ENCODE measurements around the gene JAK1.

The JAK1 gene

GRCh38 chr1:64915381-64916274, 50.7 kb downstream of the JAK1 start:
- in situ Hi-C loops (cut with HindIII; ENCODE audit: low pct_ligation_motif_present, low sequenced_read_pairs): no loop called here
- Histone ChIP-seq H3K4me3 (ENCODE audit: low read depth, low read length) (no peak overlapping the region), H3K27me3 (replicated peaks) (no peaks in the 10 kb centered on the region), H3K36me3 (replicated peaks) (no peaks in the 10 kb centered on the region), H3K27ac (peak overlapping the region; percentile 94)
- no peak for TF ChIP-seq CTCF (IDR thresholded peaks at IDR 0.05; ENCODE audit: low read depth, low read length, missing control alignments)
- peak; percentile 93 for DNase-seq

GRCh38 chr1:64913361-64914015, 52.9 kb downstream of the JAK1 start:
- Histone ChIP-seq H3K27ac (peak overlapping the region; percentile 18), H3K27me3 (replicated peaks) (no peaks in the 10 kb centered on the region), H3K4me3 (ENCODE audit: low read depth, low read length) (no peak overlapping the region), H3K36me3 (replicated peaks) (no peaks in the 10 kb centered on the region)
- no peak for DNase-seq
- TF ChIP-seq CTCF (IDR thresholded peaks at IDR 0.05; ENCODE audit: low read depth, low read length, missing control alignments): no peak
- in situ Hi-C loops (cut with HindIII; ENCODE audit: low pct_ligation_motif_present, low sequenced_read_pairs): no loop called here

GRCh38 chr1:64912191-64912590, 54.2 kb downstream of the JAK1 start:
- DNase-seq: no peak
- Histone ChIP-seq H3K27me3 (replicated peaks) (no peaks in the 10 kb centered on the region), H3K36me3 (replicated peaks) (no peaks in the 10 kb centered on the region), H3K4me3 (ENCODE audit: low read depth, low read length) (no peak overlapping the region), H3K27ac (peak overlapping the region; percentile 96)
- TF ChIP-seq CTCF (IDR thresholded peaks at IDR 0.05; ENCODE audit: low read depth, low read length, missing control alignments): no peak
- in situ Hi-C loops (cut with HindIII; ENCODE audit: low pct_ligation_motif_present, low sequenced_read_pairs): no loop called here

GRCh38 chr1:64911326-64911725, 55.0 kb downstream of the JAK1 start:
- Histone ChIP-seq H3K36me3 (replicated peaks) (no peaks in the 10 kb centered on the region), H3K4me3 (ENCODE audit: low read depth, low read length) (no peak overlapping the region), H3K27me3 (replicated peaks) (no peaks in the 10 kb centered on the region), H3K27ac (peak overlapping the region; percentile 96)
- no peak for DNase-seq
- in situ Hi-C loops (cut with HindIII; ENCODE audit: low pct_ligation_motif_present, low sequenced_read_pairs): no loop called here
- TF ChIP-seq CTCF (IDR thresholded peaks at IDR 0.05; ENCODE audit: low read depth, low read length, missing control alignments): no peak

GRCh38 chr1:64909031-64909430, 57.3 kb downstream of the JAK1 start:
- in situ Hi-C loops (cut with HindIII; ENCODE audit: low pct_ligation_motif_present, low sequenced_read_pairs): no loop called here
- Histone ChIP-seq H3K36me3 (replicated peaks) (no peaks in the 10 kb centered on the region), H3K4me3 (ENCODE audit: low read depth, low read length) (no peak overlapping the region), H3K27ac (no peak overlapping the region), H3K27me3 (replicated peaks) (no peaks in the 10 kb centered on the region)
- DNase-seq: no peak
- no peak for TF ChIP-seq CTCF (IDR thresholded peaks at IDR 0.05; ENCODE audit: low read depth, low read length, missing control alignments)

All from brain microvascular endothelial cell (primary cell).